Thyroid gland (tissue), 4 donors: ENCODE measurements around the gene ZNF783. TPM values are rescaled to one million over a fixed set of nuclear protein-coding genes. Genes with fewer than 3 reads are reported as not detected.

Source experiments
- DNase-seq, 2 donors: peaks; one replicate each; pipeline ENCODE4 v3.0.0-alpha.2; 2019
- H3K27ac ChIP-seq, 3 donors: fragments of 200-600 bp; sonication (generic); 1 replicate in 2 of 3; 2 replicates in 1 of 3; pipeline ENCODE4 v1.5.1; 2016 to 2019; ENCODE audit warnings: mild to moderate bottlenecking in 1 of 3, moderate library complexity in 1 of 3
- H3K27me3 ChIP-seq: fragments of 200-600 bp; sonication (generic); one replicate; pipeline ENCODE4 v1.5.1; 2019
- H3K36me3 ChIP-seq, 2 donors: fragments of 200-600 bp; sonication (generic); one replicate each; pipeline ENCODE4 v1.5.1; 2016 to 2019
- H3K4me1 ChIP-seq, 2 donors: fragments of 200-600 bp; sonication (generic); one replicate each; pipeline ENCODE4 v1.5.1; 2017 to 2019
- H3K4me3 ChIP-seq, 3 donors: fragments of 200-600 bp; sonication (generic); replicated peaks in 1 of 3; 1 replicate in 2 of 3; 2 replicates in 1 of 3; pipeline ENCODE4 v1.5.1; 2016; ENCODE audit warnings: mild to moderate bottlenecking in 1 of 3
- H3K9me3 ChIP-seq: fragments of 200-600 bp; sonication (generic); one replicate; pipeline ENCODE4 v1.5.1; 2017
- POLR2A ChIP-seq, 2 donors: fragments of 450-650 bp; IDR thresholded peaks; one replicate each; pipeline ENCODE4 v1.6.1; 2017; ENCODE audit warnings: antibody characterized with exemption in 2 of 2, mild to moderate bottlenecking in 2 of 2, moderate library complexity in 1 of 2
- WGBS, 2 donors: methylation state at CpG; one replicate each; pipeline ENCODE4 v1.1.5; 2017; 5-methylcytosine and 5-hydroxymethylcytosine counted together
- intact Hi-C: fragments of 100-400 bp; cut with DNase I; formaldehyde crosslinking; loops from one replicate; pipeline ENCODE4 v1.15.1; 2023
- total RNA-seq, 4 donors: library from RNA; depleted of rRNA; stranded (reverse); fragments of >200 nt; gene quantifications; one replicate each; pipeline ENCODE4 v1.2.3, GENCODE V29; 2016
- TF ChIP-seq, protein P1 (sequence below), 6 experiments: fragments of 200-600 bp in 3 of 6; fragments of 450-650 bp in 3 of 6; sonication (generic) in 3 of 6; IDR thresholded peaks; one replicate each; pipeline ENCODE4 v1.5.1; 2016 to 2019; ENCODE audit warnings: antibody characterized with exemption in 6 of 6, mild to moderate bottlenecking in 2 of 6, inconsistent platforms in 1 of 6, moderate library complexity in 1 of 6

The ZNF783 gene
- total RNA-seq, 4 donors from 2014 or later: 11.3 to 18.0 (median 15.1) TPM

DNA sequence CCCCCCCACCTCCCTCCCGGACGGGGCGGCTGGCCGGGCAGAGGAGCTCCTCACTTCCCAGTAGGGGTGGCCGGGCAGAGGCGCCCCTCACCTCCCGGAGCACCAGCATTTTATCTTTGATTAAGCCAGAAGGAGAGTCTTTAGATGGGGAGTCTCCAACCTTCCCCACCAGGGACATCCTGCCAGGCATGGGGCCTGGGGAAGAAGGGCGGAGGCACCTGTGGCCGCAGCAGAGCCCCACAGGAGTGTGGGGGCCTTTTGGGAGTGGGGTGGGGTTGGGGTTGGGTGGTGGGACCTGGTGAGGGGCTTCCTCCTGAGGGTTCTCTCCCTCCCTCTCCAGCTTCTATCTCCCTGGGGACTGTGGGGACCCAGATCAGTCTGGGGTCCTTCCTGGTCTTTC lies 18.2 kb downstream of the ZNF783 start:
- Histone ChIP-seq H3K27me3 (no peaks in the 10 kb centered on the region), H3K4me1 (peaks cover 0 to 3% of the 10 kb centered on the region in 2 donors), H3K4me3 (no peak overlapping the region), H3K36me3 (peaks cover 24 to 33% of the 10 kb centered on the region in 2 donors), H3K9me3 (no peaks in the 10 kb centered on the region), H3K27ac (no peak overlapping the region)
- DNase-seq: no peak
- intact Hi-C loops: no loop called here
- 100% methylated on average over 1 of the region's 9 CpGs; no CpG with 5 or more reads in 1 of the 2 donors for WGBS, 2 donors
- TF ChIP-seq, protein P1, sequence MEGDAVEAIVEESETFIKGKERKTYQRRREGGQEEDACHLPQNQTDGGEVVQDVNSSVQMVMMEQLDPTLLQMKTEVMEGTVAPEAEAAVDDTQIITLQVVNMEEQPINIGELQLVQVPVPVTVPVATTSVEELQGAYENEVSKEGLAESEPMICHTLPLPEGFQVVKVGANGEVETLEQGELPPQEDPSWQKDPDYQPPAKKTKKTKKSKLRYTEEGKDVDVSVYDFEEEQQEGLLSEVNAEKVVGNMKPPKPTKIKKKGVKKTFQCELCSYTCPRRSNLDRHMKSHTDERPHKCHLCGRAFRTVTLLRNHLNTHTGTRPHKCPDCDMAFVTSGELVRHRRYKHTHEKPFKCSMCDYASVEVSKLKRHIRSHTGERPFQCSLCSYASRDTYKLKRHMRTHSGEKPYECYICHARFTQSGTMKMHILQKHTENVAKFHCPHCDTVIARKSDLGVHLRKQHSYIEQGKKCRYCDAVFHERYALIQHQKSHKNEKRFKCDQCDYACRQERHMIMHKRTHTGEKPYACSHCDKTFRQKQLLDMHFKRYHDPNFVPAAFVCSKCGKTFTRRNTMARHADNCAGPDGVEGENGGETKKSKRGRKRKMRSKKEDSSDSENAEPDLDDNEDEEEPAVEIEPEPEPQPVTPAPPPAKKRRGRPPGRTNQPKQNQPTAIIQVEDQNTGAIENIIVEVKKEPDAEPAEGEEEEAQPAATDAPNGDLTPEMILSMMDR (IDR thresholded peaks at IDR 0.05): no peak
- no peak for TF ChIP-seq POLR2A (IDR thresholded peaks at IDR 0.05)

DNA sequence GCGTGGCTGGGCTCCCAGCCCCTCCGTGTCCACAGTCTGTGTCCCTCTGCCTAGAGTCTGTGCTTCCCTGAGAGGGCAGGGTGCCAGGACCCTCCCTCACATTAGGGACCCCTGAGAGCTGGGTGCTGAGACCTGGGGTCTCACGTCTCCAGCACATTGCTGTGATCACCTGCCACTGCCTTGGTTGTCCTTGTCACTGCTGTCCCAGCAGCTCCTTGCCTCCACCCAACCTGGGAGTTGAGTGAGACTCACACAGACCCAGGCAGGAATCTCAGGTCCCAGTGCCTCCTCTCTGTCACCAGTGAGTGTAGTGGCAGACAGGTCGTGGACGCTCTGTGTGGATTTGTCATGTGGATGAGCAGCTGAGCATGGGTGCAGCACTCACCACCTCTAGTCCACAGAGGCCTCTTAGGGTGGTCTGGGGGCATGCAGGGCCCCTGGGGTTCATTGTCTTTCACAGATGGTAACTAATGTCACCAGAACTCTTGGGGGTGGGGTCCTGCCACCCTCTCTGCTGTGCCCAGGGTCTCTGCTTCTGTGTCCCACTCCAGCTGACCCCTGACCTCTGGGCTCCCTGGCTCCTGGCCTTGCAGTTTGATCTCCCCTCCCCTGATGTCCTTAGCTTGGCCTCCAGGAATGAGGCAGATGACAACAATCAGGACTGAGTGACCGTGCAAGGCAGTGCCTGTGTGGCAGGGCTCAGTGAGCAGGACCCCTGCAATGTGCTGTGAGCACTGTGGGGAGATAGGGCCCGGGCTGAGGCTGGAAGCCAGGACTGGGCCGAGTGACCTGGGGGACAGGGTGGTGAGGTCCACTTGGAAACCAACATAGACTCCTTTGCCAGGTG lies 18.9 kb downstream of the ZNF783 start:
- TF ChIP-seq, protein P1 (IDR thresholded peaks at IDR 0.05): no peak
- no peak overlapping the region for H3K4me3 ChIP-seq
- peaks cover 24 to 26% of the 10 kb centered on the region in 2 donors for H3K36me3 ChIP-seq
- WGBS, 2 donors: 91 to 95% methylated on average over 6 to 8 of the region's 8 CpGs
- no peaks in the 10 kb centered on the region for H3K27me3 ChIP-seq
- no peak overlapping the region for H3K27ac ChIP-seq
- H3K4me1 ChIP-seq: peaks cover 6 to 10% of the 10 kb centered on the region in 2 donors
- DNase-seq: no peak
- H3K9me3 ChIP-seq: no peaks in the 10 kb centered on the region
- intact Hi-C loops: no loop called here

DNA sequence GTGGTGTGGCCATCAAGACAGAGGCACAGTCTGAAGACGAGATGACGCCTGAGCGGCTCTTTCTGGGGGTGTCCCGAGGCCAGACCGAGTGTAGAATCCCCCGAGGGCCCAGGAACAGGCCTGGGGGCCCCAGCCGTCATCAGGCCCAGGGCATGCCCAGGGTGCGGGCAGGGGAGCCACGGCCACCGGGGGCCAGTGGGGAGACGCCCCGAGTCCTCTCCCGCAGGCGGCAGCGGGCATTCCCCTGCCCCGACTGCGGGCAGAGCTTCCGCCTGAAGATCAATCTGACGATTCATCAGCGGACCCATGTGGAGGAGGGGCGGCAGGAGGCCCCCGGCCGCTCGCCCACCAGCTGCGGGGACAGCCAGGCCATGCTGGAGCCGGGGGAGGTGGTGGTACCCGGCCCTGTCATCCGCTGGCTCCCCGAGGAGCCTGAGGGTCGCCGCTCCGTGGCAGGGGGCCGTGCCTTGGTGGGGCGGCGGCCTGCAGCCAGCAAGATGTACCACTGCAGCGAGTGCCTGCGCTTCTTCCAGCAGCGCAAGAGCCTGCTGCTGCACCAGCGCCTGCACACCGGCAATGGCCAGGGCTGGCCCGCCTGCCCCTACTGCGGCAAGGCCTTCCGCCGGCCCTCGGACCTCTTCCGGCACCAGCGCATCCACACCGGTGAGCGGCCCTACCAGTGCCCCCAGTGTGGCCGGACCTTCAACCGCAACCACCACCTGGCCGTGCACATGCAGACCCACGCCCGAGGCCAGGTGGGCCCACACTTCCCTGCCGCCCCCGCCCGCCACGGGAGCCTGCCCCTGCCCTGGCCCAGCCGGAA lies 19.7 kb downstream of the ZNF783 start:
- Histone ChIP-seq H3K36me3 (peaks cover 24 to 25% of the 10 kb centered on the region in 2 donors), H3K27ac (no peak overlapping the region), H3K4me1 (peaks cover 6 to 12% of the 10 kb centered on the region in 2 donors), H3K27me3 (no peaks in the 10 kb centered on the region), H3K4me3 (no peak overlapping the region), H3K9me3 (no peaks in the 10 kb centered on the region)
- no peak for DNase-seq
- 95 to 98% methylated on average over 5 to 37 of the region's 59 CpGs for WGBS, 2 donors
- TF ChIP-seq POLR2A (IDR thresholded peaks at IDR 0.05): no peak
- TF ChIP-seq, protein P1 (IDR thresholded peaks at IDR 0.05): no peak
- intact Hi-C loops: no loop called here

DNA sequence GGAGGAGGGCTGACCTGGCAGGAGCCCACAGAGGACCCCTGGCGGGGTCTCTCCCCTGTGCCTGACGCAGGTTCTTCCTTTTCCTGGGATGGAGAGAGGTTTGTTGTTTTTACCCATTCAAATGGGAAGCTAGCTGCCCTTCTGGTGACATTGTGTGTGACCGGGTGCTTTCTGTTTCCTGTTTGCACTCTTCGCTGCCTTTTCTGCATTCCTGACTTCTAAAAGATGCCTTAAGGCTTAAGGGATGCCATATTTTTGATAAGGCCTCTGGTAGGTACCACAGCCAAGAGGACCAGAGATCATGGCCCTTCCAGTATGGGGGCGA lies 20.3 kb downstream of the ZNF783 start:
- Histone ChIP-seq H3K27me3 (no peaks in the 10 kb centered on the region), H3K4me3 (no peak overlapping the region), H3K36me3 (peaks cover 22 to 24% of the 10 kb centered on the region in 2 donors), H3K9me3 (no peaks in the 10 kb centered on the region), H3K27ac (no peak overlapping the region), H3K4me1 (peaks cover 6 to 12% of the 10 kb centered on the region in 2 donors)
- no peak for TF ChIP-seq POLR2A (IDR thresholded peaks at IDR 0.05)
- TF ChIP-seq, protein P1 (IDR thresholded peaks at IDR 0.05): no peak
- intact Hi-C loops: no loop called here
- no peak for DNase-seq
- WGBS, 2 donors: 63 to 85% methylated on average over 4 to 5 of the region's 5 CpGs

DNA sequence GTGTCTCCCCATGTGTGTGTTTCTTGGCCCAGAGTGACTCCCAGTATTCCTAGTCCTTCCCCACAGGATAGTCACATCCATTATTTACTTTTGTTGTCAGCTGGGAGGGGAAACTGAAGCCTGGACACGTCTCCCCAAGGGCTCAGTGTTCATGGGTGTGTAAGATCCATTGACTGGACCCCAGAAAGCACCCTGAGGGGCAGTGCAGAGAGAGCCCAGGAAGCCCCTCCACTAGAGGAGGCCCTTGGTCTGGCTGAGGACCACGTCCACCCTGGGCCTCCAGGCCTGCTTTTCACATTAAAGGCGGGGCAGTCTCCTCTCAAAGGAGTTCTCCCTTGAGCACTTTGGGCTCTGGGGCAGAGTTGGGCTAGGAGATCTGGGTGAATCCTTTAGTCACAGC lies 21.3 kb downstream of the ZNF783 start:
- intact Hi-C loops: no loop called here
- Histone ChIP-seq H3K4me3 (no peak overlapping the region), H3K4me1 (peaks cover 6 to 12% of the 10 kb centered on the region in 2 donors), H3K27me3 (no peaks in the 10 kb centered on the region), H3K27ac (no peak overlapping the region), H3K36me3 (peaks cover 17 to 18% of the 10 kb centered on the region in 2 donors), H3K9me3 (no peaks in the 10 kb centered on the region)
- no peak for TF ChIP-seq POLR2A (IDR thresholded peaks at IDR 0.05)
- TF ChIP-seq, protein P1 (IDR thresholded peaks at IDR 0.05): no peak
- WGBS, 2 donors: 95 to 100% methylated on average over 2 to 3 of the region's 3 CpGs
- no peak for DNase-seq
